Fibroblast of gingiva (primary cell): ENCODE measurements around the gene ASTL.

Experiments used
- DNase-seq: peaks from one replicate; pipeline ENCODE4 v3.0.0-alpha.2; 2011; ENCODE audit warnings: low read depth

ASTL gene

DNA sequence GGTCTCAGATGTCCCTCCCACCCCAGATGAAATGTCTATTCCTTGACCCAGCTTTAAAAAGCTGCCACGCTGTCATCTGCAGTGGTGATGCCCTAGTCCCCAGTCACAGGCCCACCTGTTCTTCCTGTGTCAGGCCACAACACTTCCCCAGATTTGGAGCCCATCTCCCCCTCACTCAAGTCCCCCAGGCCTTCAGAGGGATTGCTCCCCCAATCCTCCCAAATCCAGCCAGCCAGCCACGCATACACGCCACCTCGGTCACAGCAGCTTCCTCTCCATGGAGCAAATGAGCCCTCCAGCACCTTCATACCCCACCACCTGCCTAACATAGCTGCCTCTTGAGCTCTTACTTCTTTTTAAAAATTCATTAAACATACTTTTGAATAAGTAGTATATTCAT, 7.8 kb downstream of the ASTL start:
- no peak for DNase-seq

GRCh38 chr2:96129528-96130120, 8.7 kb downstream of the ASTL start:
- no peak for DNase-seq

- DNase-seq, result no peak
Measured at GRCh38 chr2:96128456-96128855, 9.8 kb downstream of the ASTL start.

DNA sequence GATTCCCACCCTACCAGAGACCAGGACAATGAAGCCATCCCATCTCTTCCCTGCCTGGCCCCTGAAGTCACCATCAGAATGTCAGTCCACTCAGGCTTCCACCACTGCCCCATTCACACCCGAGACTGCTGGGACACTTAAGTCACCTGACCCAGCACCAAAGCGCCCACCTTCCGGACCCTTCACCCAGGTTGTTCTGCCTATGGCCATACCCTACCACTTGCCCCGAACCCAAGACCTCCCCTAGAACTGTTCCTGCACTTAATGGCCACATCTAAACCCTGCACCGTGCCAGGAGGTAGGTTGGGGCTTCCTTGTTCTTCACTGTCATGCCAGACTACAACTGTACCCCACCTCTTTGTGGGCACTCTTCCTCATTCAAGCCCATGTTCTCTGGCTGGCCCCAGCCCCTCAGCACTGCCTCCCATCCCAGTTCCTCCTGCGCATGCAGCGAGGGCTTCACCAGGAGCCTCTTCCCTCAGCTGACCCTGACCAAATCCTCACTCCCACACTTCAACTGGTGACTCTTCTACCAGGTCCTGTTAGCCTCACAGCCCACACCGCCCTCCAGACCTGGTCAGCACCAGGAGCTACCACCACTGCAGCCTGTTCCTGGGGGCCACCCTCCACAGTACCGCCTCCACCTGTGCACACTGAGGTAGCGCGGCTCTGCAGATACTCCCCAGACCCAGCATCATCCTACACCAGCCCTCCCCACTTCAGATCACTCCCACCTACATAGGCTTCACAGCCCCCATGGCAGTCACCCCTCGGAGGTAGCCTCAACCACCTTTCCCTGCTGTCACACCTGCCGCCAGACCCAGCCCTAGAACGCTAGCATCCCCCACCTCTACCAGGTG, 13.7 kb downstream of the ASTL start:
- DNase-seq, result no peak

DNA sequence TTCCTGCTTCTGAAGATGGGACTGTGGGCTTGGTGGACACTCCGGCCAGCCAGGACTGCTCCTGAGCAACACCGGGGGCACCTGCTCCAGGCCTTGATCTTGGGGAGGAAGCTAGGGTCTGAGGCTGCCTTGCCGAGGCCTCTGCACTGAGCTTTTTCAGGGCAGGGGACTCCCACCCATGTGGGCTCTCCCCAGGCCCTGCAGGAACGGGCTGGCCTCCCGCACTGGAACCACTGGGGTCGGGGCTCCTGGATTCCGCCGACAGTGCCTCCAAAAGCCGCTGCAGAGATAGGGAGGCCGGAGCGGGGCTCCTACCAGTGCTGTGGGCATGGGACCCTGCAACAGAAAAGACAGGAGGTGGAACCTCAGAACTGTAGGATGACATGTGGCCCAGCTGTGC, 14.4 kb downstream of the ASTL start:
- DNase-seq, result no peak

DNA sequence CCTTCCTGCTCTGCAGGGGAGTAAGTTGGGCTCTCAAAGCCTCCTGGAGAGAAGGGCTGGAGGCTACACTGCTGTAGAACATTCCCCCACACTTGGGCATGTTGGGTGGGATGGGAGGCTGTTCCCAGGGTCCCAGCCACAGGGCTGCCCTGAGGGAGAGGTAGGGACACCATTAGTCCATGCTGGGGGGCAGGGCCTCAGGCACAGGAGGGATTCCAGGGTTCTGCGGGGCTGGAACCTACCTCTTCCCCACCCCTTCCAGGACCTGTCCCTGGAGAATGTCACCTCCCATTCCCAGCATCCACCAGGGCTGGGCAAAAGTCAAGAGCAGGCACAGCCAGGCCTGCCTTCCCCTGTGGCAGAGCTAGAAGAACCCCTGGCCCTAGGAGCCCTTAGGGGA, 15.0 kb downstream of the ASTL start:
- no peak for DNase-seq

- no peak for DNase-seq
Measured at GRCh38 chr2:96122391-96122790, 15.9 kb downstream of the ASTL start.

DNA sequence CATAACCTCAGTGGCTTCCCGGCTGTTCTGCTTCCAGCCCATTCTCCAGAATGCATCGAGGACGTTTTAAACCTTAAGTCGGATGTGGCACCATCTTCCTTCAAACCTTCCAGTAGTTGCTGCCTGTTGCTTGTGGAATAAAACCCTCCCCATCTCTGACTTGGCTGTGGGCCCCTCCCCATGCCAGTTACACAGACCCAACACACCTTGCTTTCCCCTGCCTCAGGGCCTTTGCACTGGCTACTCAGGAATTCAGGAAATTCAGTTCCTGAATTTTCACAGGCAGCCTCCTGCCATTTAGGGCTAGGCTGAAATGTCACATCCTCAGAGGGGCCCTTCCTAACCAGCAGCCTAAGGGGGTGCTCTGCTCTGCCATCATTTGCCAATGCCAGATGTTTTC, 16.9 kb downstream of the ASTL start:
- DNase-seq, result no peak

- DNase-seq, result no peak
Measured at GRCh38 chr2:96120991-96121390, 17.3 kb downstream of the ASTL start.

DNA sequence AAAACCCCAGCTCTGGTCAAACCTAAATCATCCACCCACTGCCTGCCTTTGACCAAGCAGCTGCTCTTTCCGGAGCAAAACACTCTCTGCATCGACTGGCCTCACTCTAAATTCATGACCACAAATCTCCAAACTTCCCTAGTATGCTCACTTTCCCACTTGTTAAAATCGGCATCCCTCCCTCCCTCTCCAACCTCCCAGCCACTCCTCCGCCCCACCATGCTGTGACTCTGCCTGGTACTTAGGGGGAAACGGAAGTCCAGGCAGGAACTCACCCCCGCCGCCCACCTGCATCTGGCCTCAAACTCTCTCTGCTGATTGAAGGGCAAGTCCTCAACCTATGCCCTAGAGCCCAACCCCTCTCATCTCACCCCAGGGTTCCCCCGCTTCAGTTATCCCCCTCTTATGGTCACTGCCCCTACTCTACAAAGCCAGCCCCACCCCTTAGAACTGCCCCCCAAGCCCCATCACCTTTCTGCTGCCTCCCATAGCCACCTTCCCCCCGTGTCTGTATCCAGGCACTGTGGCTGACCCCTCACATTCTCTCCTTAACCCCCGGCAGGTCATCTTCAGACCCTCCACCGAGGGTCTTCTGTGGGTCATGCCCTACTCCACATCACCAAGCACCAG, 18.1 kb downstream of the ASTL start:
- DNase-seq, result no peak

GRCh38 chr2:96119389-96119751, 18.9 kb downstream of the ASTL start:
- DNase-seq, result no peak

GRCh38 chr2:96118698-96119388, 19.5 kb downstream of the ASTL start:
- DNase-seq, result no peak

GRCh38 chr2:96117701-96118588, 20.4 kb downstream of the ASTL start:
- no peak for DNase-seq

GRCh38 chr2:96116879-96117533, 21.3 kb downstream of the ASTL start:
- no peak for DNase-seq

- DNase-seq, result no peak
Measured at GRCh38 chr2:96116424-96116878, 21.9 kb downstream of the ASTL start, which contains the start of gene ADRA2B. TSS of gene ADRA2B (minus strand) at chr2:96116571. CDS start at chr2:96116149, 422 bp downstream.

DNA sequence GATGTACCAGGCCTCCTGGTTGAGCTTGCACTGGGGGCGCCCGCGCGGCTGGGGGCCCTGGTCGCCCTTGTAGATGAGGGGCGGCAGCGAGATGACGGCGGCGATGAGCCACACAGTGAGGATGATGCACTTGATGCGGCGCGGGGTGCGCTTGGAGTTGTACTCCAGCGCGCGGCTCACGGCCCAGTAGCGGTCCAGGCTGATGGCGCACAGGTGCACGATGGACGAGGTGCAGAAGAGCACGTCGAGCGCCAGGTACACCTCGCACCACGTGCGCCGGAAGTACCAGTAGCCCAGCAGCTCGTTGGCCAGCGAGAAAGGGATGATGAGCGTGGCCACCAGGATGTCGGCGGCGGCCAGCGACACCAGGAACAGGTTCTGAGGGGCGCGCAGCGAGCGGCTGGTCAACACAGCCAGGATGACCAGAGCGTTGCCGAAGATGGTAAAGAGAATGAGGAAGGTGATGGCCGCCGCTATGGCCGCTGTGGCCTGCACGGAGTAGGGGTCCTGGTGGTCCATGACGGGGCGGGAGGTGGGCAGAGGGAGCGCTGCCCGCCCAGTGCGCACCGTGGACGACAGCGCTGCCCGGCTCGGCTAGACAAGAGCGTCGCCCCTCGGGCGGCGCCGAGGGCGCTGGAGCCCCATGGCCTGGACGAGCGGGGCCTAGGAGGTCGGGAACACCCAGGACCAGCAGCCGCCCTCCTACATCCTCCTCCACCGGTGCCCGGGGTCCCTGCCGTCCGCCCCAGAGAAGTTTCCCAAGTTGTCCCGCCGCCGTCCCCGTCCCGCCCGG, 22.5 kb downstream of the ASTL start:
- no peak for DNase-seq

GRCh38 chr2:96114903-96115581, 23.3 kb downstream of the ASTL start:
- no peak for DNase-seq

DNA sequence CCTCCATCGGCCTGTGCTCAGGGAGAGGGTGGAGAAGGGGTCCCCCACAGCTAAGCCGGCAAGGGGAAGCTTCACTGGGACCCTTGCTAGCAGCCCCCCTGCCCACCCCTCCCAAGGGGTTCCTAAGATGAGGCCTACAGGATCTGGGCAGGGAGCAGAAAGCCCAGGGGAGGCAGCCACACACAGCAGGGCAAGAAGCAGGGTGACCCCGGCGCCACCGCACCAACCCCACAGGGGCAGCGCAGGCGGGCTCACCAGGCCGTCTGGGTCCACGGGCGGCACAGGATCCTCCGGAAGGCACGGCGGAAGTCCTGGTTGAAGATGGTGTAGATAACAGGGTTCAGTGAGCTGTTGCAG, 23.8 kb downstream of the ASTL start:
- DNase-seq, result no peak

GRCh38 chr2:96113951-96114350, 24.4 kb downstream of the ASTL start:
- no peak for DNase-seq

- no peak for DNase-seq
Measured at GRCh38 chr2:96113367-96113677, 25.0 kb downstream of the ASTL start.
